A549 (cell line): ENCODE data around the gene PLEKHA6. TPM values are rescaled to one million over a fixed set of nuclear protein-coding genes. Genes with fewer than 3 reads are reported as not detected.

ENCODE experiments used
- ATAC-seq, 2 experiments: fragments of 200-7000 bp in 1 of 2; fragments of >200 bp in 1 of 2; cut with Nextera tagmentation in 1 of 2; cut with Tn5 transposase in 1 of 2; 3 replicates each; pipeline versions ENCODE4 v1.8.0 to v1.9.1; 2018 to 2020; ENCODE audit warnings: mild to moderate bottlenecking in 1 of 2, moderate library complexity in 1 of 2
- CTCF ChIA-PET: fragments of 300-600 bp; sonication (Branson Sonifier 250); formaldehyde crosslinking; extraction: SDS; loops from one replicate; lab custom pipeline; 2021; ENCODE audit warnings: antibody characterized with exemption, inconsistent platforms; lab: Yijun Ruan, JAX
- POLR2A ChIA-PET: fragments of 350-600 bp; formaldehyde crosslinking; extraction: SDS; loops from one replicate; lab custom pipeline; 2021; ENCODE audit warnings: antibody characterized with exemption, inconsistent platforms; lab: Yijun Ruan, JAX
- DNase-seq, 2 experiments: peaks; one replicate each; pipeline versions ENCODE4 v3.0.0 to v3.0.0-alpha.2; 2011 to 2016; ENCODE audit warnings: low read depth in 1 of 2, low spot score in 1 of 2
- FAIRE-seq: peaks from 2 replicates; lab custom pipeline; 2011; peaks lifted over from hg19 to GRCh38; lab: Jason Lieb, UNC
- H3K27ac ChIP-seq, 2 experiments: fragments of >200 bp; sonication (Bioruptor Twin); formaldehyde crosslinking; 3 replicates each; pipeline ENCODE4 v1.5.1; 2016 to 2017
- H3K4me1 ChIP-seq: fragments of >200 bp; sonication (Bioruptor Twin); formaldehyde crosslinking; 3 replicates; pipeline ENCODE4 v1.6.1; 2016
- H3K4me2 ChIP-seq: fragments of >200 bp; sonication (Bioruptor Twin); formaldehyde crosslinking; 3 replicates; pipeline ENCODE4 v1.6.1; 2016
- H3K4me3 ChIP-seq: fragments of >200 bp; sonication (Bioruptor Twin); formaldehyde crosslinking; 3 replicates; pipeline ENCODE4 v1.5.1; 2016
- H3K9me3 ChIP-seq: fragments of >200 bp; sonication (Bioruptor Twin); formaldehyde crosslinking; 3 replicates; pipeline ENCODE4 v1.6.1; 2016
- ATOH8 ChIP-seq: fragments of 250-450 bp; sonication (Bioruptor Pico); IDR thresholded peaks from 2 replicates; pipeline ENCODE4 v1.5.0; 2020; ENCODE audit warnings: low read depth, mild to moderate bottlenecking, moderate library complexity
- BCL3 ChIP-seq: fragments of >200 bp; sonication (Bioruptor Twin); formaldehyde crosslinking; IDR thresholded peaks from 3 replicates; pipeline ENCODE4 v1.6.1; 2016
- BHLHE40 ChIP-seq: IDR thresholded peaks from 2 replicates; pipeline ENCODE4 v1.6.1; 2012; ENCODE audit warnings: low read depth, low read length, inconsistent platforms
- CHD4 ChIP-seq: fragments of 200-600 bp; sonication (generic); IDR thresholded peaks from 2 replicates; pipeline ENCODE4 v1.6.1; 2016; ENCODE audit warnings: antibody characterized with exemption, mild to moderate bottlenecking, borderline replicate concordance
- E2F6 ChIP-seq: IDR thresholded peaks from 2 replicates; pipeline ENCODE4 v1.6.1; 2012; ENCODE audit warnings: low read depth, borderline replicate concordance
- EP300 ChIP-seq, 2 experiments: fragments of >200 bp; sonication (Bioruptor Twin); formaldehyde crosslinking; IDR thresholded peaks; 2 replicates in 1 of 2; 3 replicates in 1 of 2; pipeline ENCODE4 v1.6.1; 2016 to 2017
- FOSL2 ChIP-seq, 2 experiments: fragments of 450-650 bp in 1 of 2; fragments of >200 bp in 1 of 2; sonication (Bioruptor Twin) in 1 of 2; formaldehyde crosslinking; IDR thresholded peaks; 2 replicates each; pipeline versions ENCODE4 v1.5.0 to v1.6.1; 2016 to 2020; ENCODE audit warnings: mild to moderate bottlenecking in 1 of 2, moderate library complexity in 1 of 2
- FOXS1 ChIP-seq: fragments of 250-450 bp; sonication (Bioruptor Pico); IDR thresholded peaks from 2 replicates; pipeline ENCODE4 v1.5.0; 2020; ENCODE audit warnings: mild to moderate bottlenecking, moderate library complexity
- GATA3 ChIP-seq: IDR thresholded peaks from 2 replicates; pipeline ENCODE4 v1.6.1; 2012; ENCODE audit warnings: borderline replicate concordance
- KDM1A ChIP-seq: fragments of 200-600 bp; sonication (generic); IDR thresholded peaks from 2 replicates; pipeline ENCODE4 v1.6.1; 2016; ENCODE audit warnings: low read depth, mild to moderate bottlenecking
- KDM5A ChIP-seq: fragments of 200-600 bp; sonication (generic); IDR thresholded peaks from 2 replicates; pipeline ENCODE4 v1.6.1; 2016; ENCODE audit warnings: antibody characterized with exemption, mild to moderate bottlenecking
- MAX ChIP-seq: IDR thresholded peaks from 2 replicates; pipeline ENCODE4 v1.6.1; 2012
- MYC ChIP-seq: IDR thresholded peaks from 2 replicates; pipeline ENCODE4 v1.6.1; 2012; ENCODE audit warnings: mild to moderate bottlenecking, inconsistent platforms, low read length, improper control_type of control experiment, borderline replicate concordance
- RAD21 ChIP-seq, 2 experiments: fragments of >200 bp in 1 of 2; sonication (Bioruptor Twin) in 1 of 2; formaldehyde crosslinking in 1 of 2; IDR thresholded peaks in 1 of 2; conservative IDR thresholded peaks in 1 of 2; 2 replicates in 1 of 2; 3 replicates in 1 of 2; pipeline ENCODE4 v1.6.1; 2012 to 2018; ENCODE audit warnings: inconsistent platforms in 1 of 2
- RARB ChIP-seq: fragments of 250-450 bp; sonication (Bioruptor Pico); IDR thresholded peaks from 2 replicates; pipeline ENCODE4 v1.8.0; 2021; ENCODE audit warnings: mild to moderate bottlenecking, moderate library complexity
- RCOR1 ChIP-seq: fragments of 150-350 bp; IDR thresholded peaks from 2 replicates; pipeline ENCODE4 v1.6.1; 2014; ENCODE audit warnings: antibody characterized with exemption, low read length, low read depth
- REST ChIP-seq: fragments of 200-600 bp; sonication (generic); IDR thresholded peaks from 2 replicates; pipeline ENCODE4 v1.6.1; 2016; ENCODE audit warnings: antibody characterized with exemption, mild to moderate bottlenecking, moderate library complexity
- TFCP2L1 ChIP-seq: fragments of 250-450 bp; sonication (Bioruptor Pico); IDR thresholded peaks from 2 replicates; pipeline ENCODE4 v1.5.0; 2021; ENCODE audit warnings: mild to moderate bottlenecking
- USF2 ChIP-seq: fragments of 450-650 bp; IDR thresholded peaks from 2 replicates; pipeline ENCODE4 v1.6.1; 2014; ENCODE audit warnings: antibody characterized with exemption
- ZFP36 ChIP-seq: fragments of 450-650 bp; IDR thresholded peaks from 2 replicates; pipeline ENCODE4 v1.6.1; 2014; ENCODE audit warnings: borderline replicate concordance; ENCODE audit not compliant: partially characterized antibody
- ZNF302 ChIP-seq: fragments of 250-450 bp; sonication (Bioruptor Pico); IDR thresholded peaks from 2 replicates; pipeline ENCODE4 v1.9.0; 2021; ENCODE audit warnings: inconsistent platforms, mild to moderate bottlenecking, moderate library complexity
- WGBS: methylation state at CpG from one replicate; pipeline ENCODE4 v1.1.6; 2017; ENCODE audit errors: missing lambda C conversion rate; 5-methylcytosine and 5-hydroxymethylcytosine counted together
- polyA plus RNA-seq, 4 experiments: library from polyadenylated mRNA; depleted of rRNA in 3 of 4; stranded (reverse); fragments of >200 nt; fragmentation: RNase III in 1 of 4; extraction: RNeasy Plus Mini Kit Qiagen cat#74134 plus additional on column Dnase treatment in 1 of 4; gene quantifications; 2 replicates in 3 of 4; 3 replicates in 1 of 4; pipeline ENCODE4 v1.2.3, GENCODE V29; 2011 to 2017
- TF ChIP-seq, protein P1 (sequence below): fragments of >200 bp; sonication (Bioruptor Twin); formaldehyde crosslinking; IDR thresholded peaks from 3 replicates; pipeline ENCODE4 v1.5.1; 2016

The PLEKHA6 gene
- polyA plus RNA-seq, 2 of the 4 experiments (the other 2 are of a cell fraction) = 13.0 to 26.2 TPM

DNA sequence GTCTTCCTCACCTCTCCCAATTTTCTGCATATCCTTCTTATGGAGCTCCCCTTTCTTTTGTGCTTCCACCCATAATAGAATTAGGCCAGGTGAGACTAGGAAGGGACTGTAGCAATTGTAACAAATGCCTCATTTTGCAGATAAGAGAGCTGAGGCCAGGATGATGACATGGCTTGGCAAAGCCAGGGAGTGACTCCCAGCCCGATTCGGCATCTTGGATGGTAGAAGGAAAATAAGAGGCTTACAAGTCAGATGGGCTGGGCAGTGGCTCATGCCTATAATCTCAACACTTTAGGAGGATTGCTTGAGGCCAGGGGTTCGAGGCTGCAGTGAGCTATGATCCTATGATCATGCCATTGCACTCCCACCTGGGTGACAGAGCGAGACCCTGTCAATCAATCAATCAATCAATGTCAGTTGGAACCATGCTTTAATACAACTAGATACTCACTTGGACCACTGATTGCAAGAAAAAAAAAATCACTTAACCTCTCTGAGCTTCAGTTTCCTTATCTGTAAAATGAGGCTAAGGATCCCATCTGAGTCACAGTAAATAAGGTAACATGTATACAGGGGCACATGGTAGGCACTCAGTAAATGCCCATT, 51.6 kb downstream of the PLEKHA6 start:
- ChIA-PET POLR2A (no interaction called here), CTCF (interaction anchor here (0.9 to 2.5 kb wide), 8 partner anchors 9 to 146 kb away, joined by 3 to 13 read pairs (median 4); no protein-coding TSS in a partner anchor)
- no peaks in the 10 kb centered on the region for H3K9me3 ChIP-seq
- no peak for ATAC-seq
- FAIRE-seq = no peak
- no peak overlapping the region; a peak in 1 of 6 replicates for H3K27ac ChIP-seq
- 63% methylated on average over 4 of the region's 4 CpGs for WGBS
- no peak for DNase-seq
- TF ChIP-seq, protein P1, sequence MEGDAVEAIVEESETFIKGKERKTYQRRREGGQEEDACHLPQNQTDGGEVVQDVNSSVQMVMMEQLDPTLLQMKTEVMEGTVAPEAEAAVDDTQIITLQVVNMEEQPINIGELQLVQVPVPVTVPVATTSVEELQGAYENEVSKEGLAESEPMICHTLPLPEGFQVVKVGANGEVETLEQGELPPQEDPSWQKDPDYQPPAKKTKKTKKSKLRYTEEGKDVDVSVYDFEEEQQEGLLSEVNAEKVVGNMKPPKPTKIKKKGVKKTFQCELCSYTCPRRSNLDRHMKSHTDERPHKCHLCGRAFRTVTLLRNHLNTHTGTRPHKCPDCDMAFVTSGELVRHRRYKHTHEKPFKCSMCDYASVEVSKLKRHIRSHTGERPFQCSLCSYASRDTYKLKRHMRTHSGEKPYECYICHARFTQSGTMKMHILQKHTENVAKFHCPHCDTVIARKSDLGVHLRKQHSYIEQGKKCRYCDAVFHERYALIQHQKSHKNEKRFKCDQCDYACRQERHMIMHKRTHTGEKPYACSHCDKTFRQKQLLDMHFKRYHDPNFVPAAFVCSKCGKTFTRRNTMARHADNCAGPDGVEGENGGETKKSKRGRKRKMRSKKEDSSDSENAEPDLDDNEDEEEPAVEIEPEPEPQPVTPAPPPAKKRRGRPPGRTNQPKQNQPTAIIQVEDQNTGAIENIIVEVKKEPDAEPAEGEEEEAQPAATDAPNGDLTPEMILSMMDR = no peak
- TF ChIP-seq ATOH8 = no peak
- no peak for TF ChIP-seq CHD4
- no peak for TF ChIP-seq GATA3
- TF ChIP-seq TFCP2L1 (CRISPR knock-in tag) = no peak
- TF ChIP-seq MYC = no peak
- no peak for TF ChIP-seq ZNF302 (CRISPR knock-in tag)
- TF ChIP-seq RARB = no peak
- TF ChIP-seq FOSL2 (IDR thresholded peaks at IDR 0.05) = no peak
- TF ChIP-seq FOSL2 (CRISPR knock-in tag; IDR thresholded peaks at IDR 0.05) = no peak
- no peak for TF ChIP-seq KDM5A
- no peak for TF ChIP-seq KDM1A
- TF ChIP-seq RAD21 (conservative IDR thresholded peaks at IDR 0.05 in 1 of 2, IDR thresholded peaks at IDR 0.05 in 1 of 2) = no peak
- TF ChIP-seq MAX = no peak
- no peak for TF ChIP-seq BHLHE40
- TF ChIP-seq EP300 (IDR thresholded peaks at IDR 0.05) = no peak
- TF ChIP-seq E2F6 = no peak
- TF ChIP-seq USF2 = no peak
- H3K4me1 ChIP-seq = peaks cover 9% of the 10 kb centered on the region
- no peak overlapping the region for H3K4me3 ChIP-seq
- H3K4me2 ChIP-seq = no peak overlapping the region

DNA sequence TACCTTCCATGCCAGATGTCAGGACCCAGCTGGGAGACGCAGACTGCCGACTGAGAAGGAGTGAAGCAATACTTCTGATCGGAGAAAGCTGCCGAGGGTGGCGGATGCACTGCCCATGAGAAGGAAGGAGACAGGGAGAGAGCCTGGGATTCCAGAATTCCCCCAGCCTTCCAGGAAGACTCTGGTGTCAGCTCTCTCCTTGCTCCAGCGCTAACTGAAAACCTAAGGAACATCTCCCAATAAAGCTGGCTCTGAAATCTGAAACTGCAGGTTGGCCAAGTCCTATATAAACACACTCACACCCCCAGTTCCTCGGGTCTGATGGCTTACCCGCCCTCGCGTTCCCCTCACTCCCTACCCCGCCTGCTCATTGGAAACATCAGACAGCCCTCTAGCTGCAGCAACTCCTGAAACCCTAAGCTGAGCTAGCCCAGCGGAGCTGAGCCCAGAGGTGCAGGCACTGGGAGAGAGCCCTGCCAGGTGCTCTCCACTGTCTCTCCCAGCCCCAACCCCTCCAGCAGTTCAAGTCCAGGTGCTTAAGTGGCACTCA, 52.3 kb downstream of the PLEKHA6 start:
- H3K9me3 ChIP-seq = no peaks in the 10 kb centered on the region
- H3K4me1 ChIP-seq = peaks cover 8% of the 10 kb centered on the region; the same call in 2 of the 3 replicates
- 84% methylated on average over 12 of the region's 12 CpGs for WGBS
- POLR2A ChIA-PET = no interaction called here
- no peak for TF ChIP-seq TFCP2L1 (CRISPR knock-in tag)
- TF ChIP-seq EP300 (IDR thresholded peaks at IDR 0.05) = no peak
- TF ChIP-seq RARB = no peak
- no peak for TF ChIP-seq ZFP36
- TF ChIP-seq FOXS1 (CRISPR knock-in tag) = no peak
- TF ChIP-seq BCL3 = no peak
- no peak for TF ChIP-seq RCOR1
- TF ChIP-seq REST = no peak
- TF ChIP-seq, all 56 proteins: peak for 0
- FAIRE-seq (no peak), ATAC-seq (peak in 1 of 2 experiments; percentile 37; a peak in 3 of 6 replicates), DNase-seq (no peak)
- CTCF ChIA-PET = interaction anchor here (0.9 to 2.5 kb wide), 8 partner anchors 9 to 145 kb away, joined by 3 to 13 read pairs (median 4); no protein-coding TSS in a partner anchor
- Histone ChIP-seq H3K27ac (peak overlapping the region in 1 of 2 experiments; percentile 21; a peak in 1 of 6 replicates), H3K4me2 (no peak overlapping the region), H3K4me3 (no peak overlapping the region)
